HG03135 (cell line): ENCODE results near the gene EYA2.
A peak's percentile ranks its signal among the peaks of the same experiment; 100 is the strongest.

ENCODE experiments used
- ATAC-seq: cut with Tn5 transposase; IDR thresholded peaks from one replicate; pipeline ENCODE4 v1.9.1; 2021; ENCODE audit warnings: mild to moderate bottlenecking, moderate library complexity; ENCODE audit not compliant: unreplicated experiment

EYA2 gene

DNA sequence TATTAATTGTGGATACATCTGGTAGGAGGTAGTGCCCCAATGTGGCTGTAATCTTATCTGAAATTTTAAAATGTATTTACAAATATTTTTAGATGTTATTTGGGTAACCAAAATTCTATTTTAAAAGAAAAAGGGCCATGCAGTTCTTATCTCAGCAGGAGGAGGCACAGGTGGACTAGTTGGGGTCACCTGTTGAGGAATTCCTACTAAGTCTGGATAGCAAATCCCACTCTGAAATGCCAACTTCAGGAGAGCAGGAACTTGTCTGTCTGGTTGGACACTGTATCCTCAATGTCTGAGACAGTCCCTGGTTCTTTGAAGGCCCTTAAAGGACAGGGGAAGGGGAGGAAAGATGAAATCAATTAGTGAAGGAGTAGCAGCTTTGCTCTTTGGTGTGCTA, 82.6 kb downstream of the EYA2 start:
- ATAC-seq, result no peak

DNA sequence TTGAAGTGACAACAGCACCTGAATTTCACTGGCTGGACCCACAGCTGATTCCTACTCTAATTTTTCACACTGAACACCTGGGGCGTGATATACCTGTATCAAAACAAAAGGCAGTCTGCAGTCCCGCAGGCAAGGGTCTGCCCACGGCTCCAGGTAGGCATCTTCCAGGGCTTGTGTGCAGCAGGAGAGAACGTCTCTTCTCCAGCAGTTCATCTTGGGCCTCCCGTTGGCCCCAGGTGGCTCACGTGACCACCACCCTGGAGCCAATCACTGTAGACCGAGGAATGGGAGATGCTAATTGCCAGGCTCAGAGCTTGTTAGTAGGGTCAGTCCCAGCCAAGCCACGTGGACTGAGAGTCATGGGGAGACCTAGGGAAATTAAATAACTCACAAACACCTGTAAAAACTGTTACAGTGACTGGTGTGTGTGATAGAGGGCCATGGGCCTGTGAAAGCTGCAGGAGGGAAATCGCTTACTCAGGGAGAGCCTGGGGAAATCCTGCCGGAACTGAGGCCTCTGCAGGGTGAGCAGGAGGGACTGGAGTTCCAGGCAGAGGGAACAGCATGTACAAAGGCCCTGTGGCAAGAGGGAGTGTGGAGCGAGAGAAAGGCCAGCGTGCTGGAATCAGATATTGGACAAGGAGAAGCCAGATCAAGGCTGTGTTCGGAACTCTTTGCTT, 83.4 kb downstream of the EYA2 start:
- ATAC-seq, result no peak

DNA sequence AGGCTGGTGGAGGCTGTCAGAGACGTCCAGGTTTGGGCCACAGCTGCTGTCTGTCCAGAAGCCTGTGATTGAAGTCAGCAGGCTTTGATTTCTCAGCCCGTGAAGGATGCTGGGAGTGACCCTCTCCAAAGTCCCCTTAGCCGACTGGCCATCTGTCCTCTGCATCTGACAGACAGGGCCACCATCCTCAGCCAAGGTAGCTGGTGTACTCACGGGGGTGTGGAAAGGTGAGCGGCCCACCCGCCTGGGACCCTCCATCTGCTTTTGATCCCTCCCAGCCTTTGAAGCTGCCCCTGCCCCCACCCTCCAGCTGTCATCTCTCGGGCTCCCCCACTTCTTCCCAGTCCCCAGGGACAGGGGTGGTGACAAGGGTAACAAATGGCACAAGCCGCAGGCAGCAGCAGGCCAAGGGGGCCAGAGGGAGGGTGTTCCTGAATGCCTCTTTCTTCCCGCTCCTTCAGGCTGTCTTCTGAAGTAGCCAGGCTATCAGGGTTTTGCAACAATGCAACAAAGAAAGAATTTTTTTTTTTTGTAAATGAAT, 84.4 kb downstream of the EYA2 start:
- ATAC-seq, result no peak

DNA sequence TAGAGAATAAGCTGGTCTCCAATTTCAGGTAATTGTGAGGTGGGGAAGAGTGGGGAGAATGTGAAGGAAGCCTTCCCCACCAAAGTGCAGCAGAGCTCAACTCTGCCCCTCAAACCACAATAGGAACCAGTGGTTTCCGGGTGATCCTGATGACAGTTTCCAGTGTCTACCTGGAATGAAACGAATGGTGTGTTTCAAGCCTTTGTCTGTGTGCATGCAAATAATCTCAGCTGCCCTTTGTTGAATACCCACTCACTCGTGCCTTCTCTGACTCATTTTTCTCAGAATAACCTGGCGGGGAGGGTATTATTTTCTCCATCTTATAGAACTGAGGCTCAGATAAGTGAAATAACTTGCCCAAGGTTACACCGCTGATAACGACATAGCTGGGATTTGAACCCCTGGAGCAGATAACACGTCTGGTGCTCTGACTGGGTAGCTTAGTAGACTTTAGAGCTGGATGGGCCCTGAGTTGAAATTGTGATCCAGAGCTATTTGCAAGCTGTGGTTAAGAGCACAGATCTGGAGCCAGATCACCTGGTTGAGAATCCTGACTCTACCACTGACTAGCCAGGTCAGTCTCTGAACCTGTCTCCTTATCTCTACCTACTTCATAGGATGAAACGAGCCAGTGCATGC, 85.1 kb downstream of the EYA2 start:
- no peak for ATAC-seq

DNA sequence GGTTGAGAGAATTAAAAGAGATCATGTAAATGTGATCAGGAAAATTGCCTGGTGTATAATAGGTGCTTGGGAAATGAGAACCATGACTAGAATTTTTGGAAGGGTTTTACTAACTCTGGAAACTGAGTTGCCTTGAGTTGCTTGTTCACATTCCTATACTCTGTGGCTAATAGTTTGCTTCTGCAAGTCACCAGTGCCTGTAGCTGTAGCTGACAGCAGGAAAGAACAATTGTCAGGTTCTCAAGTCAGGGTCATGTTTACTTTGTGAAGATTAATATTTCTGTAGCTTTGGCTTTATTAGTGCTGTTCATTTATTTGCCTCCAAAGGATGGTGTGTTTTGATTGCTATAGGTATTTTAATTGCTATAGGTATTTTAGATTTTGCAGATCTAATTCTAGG, 86.5 kb downstream of the EYA2 start:
- no peak for ATAC-seq

DNA sequence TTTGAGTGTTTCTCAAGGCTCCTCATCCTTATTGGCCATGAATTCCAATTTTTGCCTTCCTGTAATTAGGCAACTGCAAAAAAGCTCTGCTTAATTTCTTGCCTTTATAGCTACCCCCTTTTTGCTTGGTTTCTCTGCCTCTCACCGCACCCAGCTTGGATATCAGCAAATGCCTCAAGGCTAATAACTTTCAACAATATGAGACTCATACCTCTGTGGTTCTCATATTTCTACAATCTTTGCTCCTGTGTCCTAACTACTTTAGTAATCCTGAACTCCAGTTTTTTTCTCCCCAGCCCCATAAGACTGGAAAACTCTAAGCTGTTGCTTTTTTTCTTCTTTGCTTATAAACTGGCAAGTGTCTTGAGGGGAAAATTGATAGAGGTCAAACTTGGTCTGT, 88.8 kb downstream of the EYA2 start:
- ATAC-seq, result no peak

DNA sequence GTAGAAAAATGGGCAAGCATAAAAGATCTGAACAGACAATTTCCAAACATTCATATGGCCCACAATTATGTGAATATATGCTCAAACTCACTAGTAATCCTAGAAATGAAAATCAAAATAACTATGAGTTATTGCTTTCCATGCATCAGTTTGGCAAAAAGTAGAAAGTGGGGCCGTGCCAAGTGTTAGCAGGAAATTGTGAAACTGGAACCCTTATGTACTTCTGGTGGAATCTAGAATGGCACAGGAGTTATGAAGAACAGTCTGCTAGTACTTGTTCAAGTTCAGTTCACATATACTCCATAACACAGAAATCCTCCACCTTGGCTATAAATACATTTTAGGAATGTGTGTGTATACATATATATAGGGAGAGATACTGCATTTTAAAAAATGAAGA, 89.8 kb downstream of the EYA2 start:
- no peak for ATAC-seq

DNA sequence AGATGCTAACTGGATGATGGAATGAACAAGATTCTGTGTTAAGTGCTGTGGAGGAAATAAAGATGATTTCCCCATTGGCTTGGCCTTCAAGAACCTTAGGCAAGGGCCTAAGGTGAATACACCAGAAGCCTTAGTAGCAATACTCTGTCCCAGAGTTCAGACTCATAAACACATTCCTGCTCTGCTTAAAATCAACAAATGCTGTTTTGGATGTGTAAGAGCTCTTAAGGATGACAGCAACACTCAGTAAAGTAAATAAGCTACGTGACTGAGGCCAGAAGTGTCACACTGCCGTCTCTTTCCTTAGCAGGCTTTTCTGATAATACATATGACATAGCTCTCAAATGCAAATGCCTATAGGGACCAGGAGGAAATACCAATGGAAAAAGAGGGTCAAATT, 90.6 kb downstream of the EYA2 start:
- ATAC-seq, result no peak

DNA sequence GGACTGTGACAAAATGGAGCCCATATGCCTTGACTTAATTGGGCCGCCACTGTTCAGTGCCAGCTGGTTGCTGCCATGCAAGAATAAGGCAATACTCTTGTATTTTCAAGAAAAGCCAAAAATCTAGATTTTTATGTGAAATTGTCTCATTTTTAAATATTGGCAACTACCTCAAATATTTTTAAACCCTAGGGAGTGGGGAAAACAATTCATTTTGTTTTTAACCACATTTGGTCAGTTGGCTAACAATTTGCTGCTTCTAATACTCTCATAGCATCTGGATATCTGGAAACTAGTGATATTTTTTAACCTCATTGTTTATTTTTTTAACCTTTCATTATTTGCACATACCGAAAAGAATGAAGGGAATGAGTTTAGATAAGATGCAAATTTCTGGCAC, 91.0 kb downstream of the EYA2 start:
- no peak for ATAC-seq

DNA sequence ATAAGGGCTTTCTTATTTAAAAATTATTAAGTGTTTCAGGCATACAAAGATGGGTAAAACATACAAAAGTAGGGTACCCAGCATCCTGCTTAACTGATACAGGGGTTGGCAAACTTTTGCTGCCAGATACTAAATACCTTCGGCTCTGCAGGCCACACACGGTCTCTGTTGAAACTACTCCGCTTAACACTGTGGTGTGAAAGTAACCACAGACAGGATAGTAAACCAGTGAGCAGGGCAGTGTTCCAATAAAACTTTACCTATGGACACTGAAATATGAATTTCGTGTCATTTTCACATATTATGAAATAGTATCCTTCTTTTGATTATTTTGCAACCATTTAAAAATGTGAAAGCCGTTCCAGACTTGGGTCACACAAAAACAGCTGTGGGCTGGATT, 92.4 kb downstream of the EYA2 start:
- no peak for ATAC-seq

DNA sequence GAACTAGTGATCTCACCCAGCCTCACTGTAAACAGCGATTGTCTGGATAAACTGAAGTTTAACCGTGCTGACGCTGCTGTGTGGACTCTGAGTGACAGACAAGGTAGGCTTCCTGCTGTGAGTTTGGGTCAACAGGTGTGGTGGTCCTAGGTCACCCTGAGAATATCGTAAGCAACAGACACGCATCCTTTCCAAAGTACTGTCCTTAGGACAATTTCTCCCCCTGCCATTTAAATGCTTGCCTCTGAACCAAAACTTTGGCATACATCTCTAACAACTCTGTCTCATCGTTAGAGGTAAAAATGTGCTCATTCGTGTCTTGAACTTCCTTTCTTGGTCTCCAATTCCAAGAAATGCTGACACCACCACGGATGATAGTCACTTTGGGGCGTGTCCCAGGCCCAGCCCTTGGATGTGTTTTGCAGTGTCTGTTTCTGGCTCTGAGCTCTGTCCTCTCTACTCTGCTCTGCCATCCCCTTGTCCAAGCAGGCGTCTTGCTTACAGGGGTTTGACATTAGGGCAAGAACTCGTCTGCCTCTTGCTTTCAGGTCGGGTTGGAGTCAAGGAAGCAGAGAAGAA, 95.5 kb downstream of the EYA2 start:
- ATAC-seq, result no peak

DNA sequence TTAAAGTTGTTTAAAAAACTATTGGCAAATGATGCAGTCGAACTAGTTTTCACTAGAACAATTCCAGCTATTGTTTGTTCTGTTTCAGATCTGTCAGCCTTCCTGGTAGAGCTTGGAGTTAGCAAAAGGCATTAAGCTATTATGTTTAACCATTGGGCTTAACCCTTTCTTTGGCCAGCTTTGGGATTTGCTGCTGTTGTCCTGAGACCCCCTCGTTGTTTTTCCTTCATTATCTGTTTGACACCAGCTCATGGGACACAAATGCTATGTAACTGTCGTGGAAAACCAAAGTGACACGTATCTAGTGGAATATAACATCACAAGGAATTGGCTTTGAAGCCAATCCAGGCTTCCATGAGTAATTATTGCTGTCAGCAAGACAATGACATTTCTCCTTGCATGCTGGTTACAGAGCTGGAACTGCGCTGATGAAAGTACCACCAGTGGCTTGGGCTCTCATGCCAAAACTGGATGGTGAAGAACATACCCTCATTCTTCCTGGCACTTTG, 96.0 kb downstream of the EYA2 start:
- ATAC-seq, result no peak

DNA sequence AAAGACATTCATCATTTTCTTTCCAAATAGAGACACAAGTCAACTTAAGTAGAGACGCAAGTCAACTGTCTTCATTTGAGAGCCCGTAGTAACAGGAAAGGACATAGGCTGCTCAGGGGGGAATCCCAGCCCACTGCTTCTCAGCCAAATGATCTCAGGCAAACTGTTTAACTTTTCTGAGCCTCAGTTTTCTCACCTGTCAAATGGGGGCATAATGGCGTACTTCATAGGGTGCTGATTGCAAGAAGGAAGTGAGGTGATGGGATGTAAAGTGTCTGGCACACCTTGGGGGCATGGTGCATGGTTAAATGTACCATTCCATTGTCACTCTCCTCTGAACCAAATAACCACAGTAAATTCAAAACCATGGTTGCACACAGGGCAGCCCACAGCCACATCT, 96.5 kb downstream of the EYA2 start:
- no peak for ATAC-seq

DNA sequence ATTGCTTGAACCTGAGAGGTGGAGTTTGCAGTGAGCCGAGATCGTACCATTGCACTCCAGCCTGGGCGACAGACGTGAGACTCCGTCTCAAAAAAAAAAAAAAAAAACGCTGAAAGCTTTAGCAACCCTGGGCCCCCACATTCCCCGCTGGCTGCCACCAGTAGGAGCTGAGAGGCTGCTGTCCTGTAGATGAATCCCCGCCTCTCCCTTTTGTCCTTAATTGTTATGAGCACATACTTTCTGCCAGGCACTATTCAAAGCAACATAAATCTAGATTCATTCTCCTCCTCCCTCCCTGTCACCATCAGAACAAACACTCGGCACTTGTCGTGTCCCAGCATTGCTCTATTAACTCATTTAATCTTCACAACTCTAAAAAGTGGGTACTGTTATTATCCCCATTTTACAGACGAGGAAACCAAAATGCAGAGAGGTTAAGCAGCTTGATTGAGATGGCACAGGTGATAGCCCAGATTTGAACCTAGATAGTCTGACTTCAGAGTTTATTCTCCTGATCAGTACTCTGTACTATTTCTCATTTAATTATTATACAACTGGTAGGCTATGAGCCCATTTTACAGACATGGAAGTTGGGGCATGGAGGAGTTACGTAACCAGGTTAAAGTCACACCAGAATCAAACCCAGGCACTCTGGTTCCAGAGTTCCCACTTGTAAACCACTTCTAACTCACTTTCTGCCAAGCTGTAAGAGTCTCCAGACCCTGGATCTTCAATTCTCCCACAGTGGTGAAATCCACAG, 97.4 kb downstream of the EYA2 start:
- no peak for ATAC-seq

DNA sequence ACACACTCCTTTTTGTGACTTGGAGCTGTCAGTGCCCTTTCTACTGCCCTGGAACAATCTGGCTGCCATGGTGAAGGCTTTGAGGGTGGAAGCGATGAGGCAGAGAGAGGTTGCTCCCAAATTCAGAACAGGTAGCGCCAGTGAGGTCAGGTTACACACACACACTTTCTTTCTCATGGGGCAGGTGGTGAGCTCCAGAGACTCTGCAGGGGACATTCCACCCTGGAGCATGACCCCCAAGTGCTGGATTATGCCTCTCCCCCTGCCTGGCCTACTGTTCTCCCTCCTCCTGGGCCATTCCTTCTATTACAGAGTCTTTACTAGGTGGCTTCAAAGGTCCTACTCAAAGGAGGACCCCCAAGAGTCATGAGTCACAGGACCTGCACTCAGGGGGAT, 98.0 kb downstream of the EYA2 start:
- ATAC-seq, result no peak

DNA sequence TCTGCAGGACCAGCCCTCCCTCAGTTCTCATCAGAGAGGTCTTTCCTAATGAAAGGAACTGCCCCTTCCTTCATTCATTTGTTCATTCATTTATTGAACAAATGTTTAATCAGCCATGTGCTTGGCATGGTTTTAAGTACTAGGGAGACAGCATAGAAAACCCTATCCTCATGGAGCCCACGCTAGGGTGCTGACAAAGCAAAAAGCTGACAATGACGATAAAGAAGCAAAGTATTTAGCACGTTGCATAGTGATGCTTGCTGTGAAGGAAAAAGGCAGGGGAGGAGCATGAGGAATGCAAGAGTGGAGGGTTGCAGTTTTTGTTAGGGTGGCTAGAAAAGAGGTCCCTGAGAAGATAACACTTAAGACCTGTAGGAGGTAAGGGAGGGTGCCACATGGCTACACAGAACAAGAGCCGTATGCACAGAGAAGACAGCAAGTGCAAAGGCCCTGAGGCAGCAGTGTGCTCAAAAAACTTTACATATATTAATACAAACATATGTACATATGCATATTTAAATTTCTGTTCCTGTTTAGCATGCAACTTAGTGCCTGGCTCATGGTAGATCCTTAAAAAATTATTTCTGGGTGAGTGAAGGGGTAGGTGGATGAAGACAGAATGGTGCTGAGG, 98.9 kb downstream of the EYA2 start:
- no peak for ATAC-seq

DNA sequence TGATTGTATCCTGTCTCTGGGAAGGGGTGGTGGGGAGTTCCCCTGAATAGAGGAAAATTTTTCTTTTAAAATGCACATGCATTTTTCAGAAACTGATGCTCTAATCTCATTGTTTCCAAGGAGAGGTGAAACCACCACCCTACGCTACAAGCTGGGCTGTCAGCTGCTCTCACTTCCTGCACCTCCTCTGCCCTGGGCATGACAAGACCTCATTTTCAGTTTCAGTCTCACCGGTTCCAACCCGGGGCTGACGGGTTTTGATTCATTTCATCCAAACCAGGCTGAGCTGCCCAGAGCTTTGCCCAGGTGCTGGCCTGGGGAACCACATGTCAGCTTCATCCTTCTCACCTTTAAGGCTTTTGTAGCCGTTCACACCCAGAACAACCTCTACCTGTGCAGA, 99.7 kb downstream of the EYA2 start:
- ATAC-seq, result peak; percentile 92

DNA sequence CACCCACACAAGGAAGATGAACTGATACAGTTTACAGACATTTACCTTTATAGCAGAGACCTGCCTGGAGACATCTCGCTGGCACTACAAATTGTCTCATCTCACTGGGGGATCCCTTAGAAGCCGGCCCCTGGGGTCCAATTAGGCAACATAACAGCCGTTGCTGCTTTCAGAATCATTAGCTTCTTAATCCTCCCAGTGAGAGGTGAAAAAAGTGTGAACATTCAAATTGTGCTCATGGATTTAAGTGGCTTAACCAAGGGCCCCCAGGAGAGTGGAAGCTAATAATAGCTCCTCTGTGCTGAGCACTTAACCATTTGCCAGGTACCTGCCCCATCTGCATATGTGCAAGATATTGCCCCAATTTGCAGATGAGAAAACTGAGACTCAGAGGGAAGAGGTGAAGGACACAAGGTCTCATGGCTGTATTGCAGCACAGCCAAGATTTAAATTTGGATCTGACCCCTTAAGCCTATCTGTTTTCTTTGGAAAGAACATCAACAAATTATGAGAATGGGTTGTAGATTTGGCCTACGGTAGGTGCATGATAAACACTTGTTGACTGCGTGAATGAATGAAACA, 101.0 kb downstream of the EYA2 start:
- no peak for ATAC-seq

DNA sequence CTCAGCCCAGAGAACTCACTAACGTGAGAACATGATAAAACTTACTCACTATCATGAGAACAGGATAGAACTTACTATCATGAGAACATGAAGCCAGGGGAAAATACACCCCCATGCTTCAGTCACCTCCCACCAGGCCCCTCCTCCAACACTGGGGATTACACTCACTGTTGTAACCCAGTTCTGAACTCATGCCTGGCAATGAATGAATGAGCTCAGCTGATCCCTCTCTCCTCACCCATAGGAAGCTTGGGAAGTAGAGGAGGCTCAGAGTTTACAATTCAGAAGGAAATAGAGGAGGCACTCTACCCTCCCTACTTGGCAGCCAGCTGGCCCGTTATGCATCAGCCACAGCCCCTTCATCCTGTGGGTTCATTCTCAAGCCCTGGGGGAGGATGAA, 102.5 kb downstream of the EYA2 start:
- ATAC-seq, result no peak

DNA sequence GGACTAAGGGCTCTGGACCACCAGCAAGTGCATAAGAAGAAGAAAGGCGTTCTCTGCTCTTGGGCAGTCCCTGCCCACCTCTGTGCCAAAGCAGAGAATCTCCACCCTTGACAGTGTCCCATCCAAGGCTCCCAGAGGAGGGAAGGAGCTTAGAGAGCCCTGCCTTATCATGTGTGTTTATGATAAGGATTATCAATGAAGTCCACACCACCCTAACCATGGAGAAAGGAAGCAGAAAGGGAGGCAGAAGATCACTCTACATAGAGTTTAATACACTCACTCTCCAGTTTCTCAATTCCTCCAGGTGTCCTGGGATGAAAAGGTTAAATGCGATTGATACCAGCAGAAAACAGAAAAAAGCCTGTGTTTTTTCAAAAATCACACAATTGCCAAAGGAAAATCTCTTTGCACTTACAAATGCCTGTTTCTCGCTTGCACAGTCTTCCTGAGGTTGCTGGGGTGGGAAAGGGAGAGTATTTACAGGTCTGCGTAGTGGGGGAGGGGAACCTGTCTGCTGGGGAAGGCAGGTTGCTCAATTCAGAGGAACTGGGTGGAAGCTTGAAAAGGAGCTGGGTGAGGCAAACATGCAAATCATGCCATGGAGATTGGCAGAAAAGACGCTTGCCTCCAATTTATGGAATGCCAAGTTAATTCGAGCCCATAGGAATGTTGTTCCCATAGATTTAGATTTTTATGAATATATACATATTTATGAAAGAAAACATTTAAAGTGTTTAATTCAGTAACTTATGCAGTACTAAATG, 104.0 kb downstream of the EYA2 start:
- ATAC-seq, result no peak
